HG02571 (cell line): ENCODE measurements around the gene PDE10A.

ENCODE experiments used
- ATAC-seq: cut with Tn5 transposase; IDR thresholded peaks from one replicate; pipeline ENCODE4 v1.9.1; 2021; ENCODE audit warnings: mild to moderate bottlenecking, moderate library complexity; ENCODE audit not compliant: unreplicated experiment

Gene PDE10A

GRCh38 chr6:165656581-165657324 lies 6.3 kb downstream of the PDE10A start:
- no peak for ATAC-seq

GRCh38 chr6:165655191-165655590 lies 7.8 kb downstream of the PDE10A start:
- ATAC-seq = no peak

GRCh38 chr6:165654144-165654543 lies 8.9 kb downstream of the PDE10A start:
- ATAC-seq = no peak

- ATAC-seq = no peak
These were observed 9.4 kb downstream of the PDE10A start for GRCh38 chr6:165653607-165654006.

GRCh38 chr6:165653196-165653595 lies 9.8 kb downstream of the PDE10A start:
- ATAC-seq = no peak

GRCh38 chr6:165652766-165653165 lies 10.3 kb downstream of the PDE10A start:
- ATAC-seq = no peak

- no peak for ATAC-seq
These were observed 13.6 kb downstream of the PDE10A start for GRCh38 chr6:165649166-165650137.

GRCh38 chr6:165647041-165647440 lies 16.0 kb downstream of the PDE10A start:
- ATAC-seq = no peak

GRCh38 chr6:165645919-165646318 lies 17.1 kb downstream of the PDE10A start:
- ATAC-seq = no peak

- no peak for ATAC-seq
These were observed 18.3 kb downstream of the PDE10A start for GRCh38 chr6:165644586-165645266.

- ATAC-seq = no peak
These were observed 20.0 kb downstream of the PDE10A start for GRCh38 chr6:165643015-165643414.

- no peak for ATAC-seq
These were observed 21.3 kb downstream of the PDE10A start for GRCh38 chr6:165641672-165642156.

GRCh38 chr6:165640806-165641205 lies 22.2 kb downstream of the PDE10A start:
- no peak for ATAC-seq

- ATAC-seq = no peak
These were observed 24.5 kb downstream of the PDE10A start for GRCh38 chr6:165638530-165638929.

- no peak for ATAC-seq
These were observed 25.5 kb downstream of the PDE10A start for GRCh38 chr6:165637586-165637985.

GRCh38 chr6:165636402-165637048 lies 26.5 kb downstream of the PDE10A start:
- ATAC-seq = no peak

GRCh38 chr6:165635965-165636364 lies 27.1 kb downstream of the PDE10A start:
- ATAC-seq = no peak

GRCh38 chr6:165634101-165634880 lies 28.8 kb downstream of the PDE10A start:
- no peak for ATAC-seq

- ATAC-seq = no peak
These were observed 30.8 kb downstream of the PDE10A start for GRCh38 chr6:165632194-165632593.

GRCh38 chr6:165630544-165630953 lies 32.5 kb downstream of the PDE10A start:
- no peak for ATAC-seq
